KOPT-K1 (cell line): ENCODE measurements around the gene SLC9A4.
"Not testable (repeated sequence)": the region's sequence is repeated elsewhere in the genome, so short reads cannot be mapped to it uniquely, and the experiment has no call there.

Source experiments
- H3K27ac ChIP-seq: fragments of 200-600 bp; sonication (generic); 2 replicates; pipeline ENCODE4 v1.5.1; 2016; ENCODE audit warnings: antibody characterized with exemption, mild to moderate bottlenecking, low read depth, low read length; ENCODE audit not compliant: poor library complexity, severe bottlenecking
- H3K36me3 ChIP-seq: fragments of 200-600 bp; sonication (generic); 2 replicates; pipeline ENCODE4 v1.5.1; 2017; ENCODE audit warnings: antibody characterized with exemption, mild to moderate bottlenecking, low read length, moderate library complexity; ENCODE audit not compliant: insufficient read depth
- H3K9me3 ChIP-seq: fragments of 200-600 bp; sonication (generic); 2 replicates; pipeline ENCODE4 v1.5.1; 2017; ENCODE audit warnings: antibody characterized with exemption, low read length, mild to moderate bottlenecking; ENCODE audit not compliant: insufficient read depth, poor library complexity, severe bottlenecking

SLC9A4 gene

DNA sequence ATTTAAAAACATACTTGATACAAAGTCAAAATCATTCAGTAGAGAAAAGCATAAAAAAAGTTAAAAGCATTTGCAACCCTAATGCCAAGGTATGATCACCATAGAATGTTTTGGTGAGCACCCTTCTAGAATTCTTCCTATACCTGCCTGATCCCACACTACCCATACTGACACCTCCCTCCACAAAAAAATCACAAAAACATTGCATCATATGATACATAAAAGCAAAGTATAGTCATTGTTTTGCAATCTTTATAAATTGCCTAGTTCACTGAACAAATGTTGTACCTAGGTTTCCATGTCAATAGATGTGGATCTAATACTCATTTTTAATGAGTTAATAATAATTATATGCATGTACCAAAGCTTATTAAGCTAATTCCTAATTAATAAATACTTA lies 54.1 kb downstream of the SLC9A4 start:
- Histone ChIP-seq H3K9me3 (no peaks in the 10 kb centered on the region), H3K36me3 (no peaks in the 10 kb centered on the region)

DNA sequence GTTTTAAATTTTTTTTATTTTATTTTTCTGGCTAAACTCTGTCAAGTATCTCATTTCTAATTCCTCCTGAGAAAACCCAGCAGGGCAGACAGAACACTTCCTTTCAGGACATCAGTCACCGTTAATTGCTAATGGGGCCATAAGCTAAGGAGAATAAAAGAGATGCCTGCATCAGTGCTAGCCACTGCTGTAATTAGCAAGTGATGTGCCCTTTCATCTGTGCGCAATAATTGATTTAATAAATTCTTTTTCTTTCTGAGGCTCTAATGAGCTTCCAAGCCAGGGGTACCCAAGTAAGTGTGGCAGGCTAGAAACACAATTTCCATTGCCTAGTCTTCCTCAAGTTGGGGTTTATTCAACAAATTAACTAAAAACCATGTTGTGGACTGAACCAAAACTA lies 65.5 kb downstream of the SLC9A4 start:
- Histone ChIP-seq H3K27ac (no peak overlapping the region), H3K9me3 (no peaks in the 10 kb centered on the region), H3K36me3 (no peaks in the 10 kb centered on the region)

More for the DNA sequence above, 54.1 kb downstream of the SLC9A4 start:
- H3K27ac ChIP-seq: no peak overlapping the region

DNA sequence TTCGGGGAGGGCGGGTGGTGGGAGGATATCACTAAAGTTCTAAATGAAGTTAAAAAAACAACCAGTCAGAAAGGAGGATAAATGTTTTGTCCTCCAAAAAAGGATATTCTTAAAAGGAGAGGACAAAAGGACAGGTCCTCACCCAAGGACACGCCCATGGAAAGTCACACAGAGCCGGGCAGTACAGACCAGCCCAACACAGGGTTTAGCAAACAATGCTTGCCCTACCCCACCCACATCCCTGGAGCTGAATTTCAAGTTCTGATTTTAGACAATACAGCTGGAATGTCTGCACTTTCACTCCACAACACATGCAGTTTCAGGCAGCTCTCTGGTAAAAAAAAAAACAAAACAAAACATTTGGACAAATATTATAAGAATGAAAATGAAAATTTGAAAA lies 67.9 kb downstream of the SLC9A4 start:
- H3K9me3 ChIP-seq: no peaks in the 10 kb centered on the region
- H3K36me3 ChIP-seq: no peaks in the 10 kb centered on the region
- no peak overlapping the region for H3K27ac ChIP-seq

DNA sequence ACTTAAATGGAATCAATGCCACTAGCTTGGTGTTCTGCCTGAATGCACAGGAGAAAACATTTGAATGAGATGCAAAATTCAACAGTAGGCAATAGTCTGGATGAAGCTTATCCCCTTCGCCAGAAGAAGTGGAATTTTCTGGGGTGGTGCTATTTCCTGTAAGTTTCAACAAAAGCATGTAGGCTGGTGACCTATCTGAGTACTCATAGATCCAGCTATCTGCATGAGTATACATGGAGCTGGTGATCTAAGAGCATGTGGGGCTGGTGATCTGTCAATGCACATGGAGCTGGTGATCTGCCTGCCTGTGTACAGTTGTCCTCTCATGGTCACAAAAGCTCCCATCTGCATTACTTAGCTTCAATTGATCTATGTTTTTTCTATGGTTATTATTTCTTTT lies 71.2 kb downstream of the SLC9A4 start:
- no peaks in the 10 kb centered on the region for H3K36me3 ChIP-seq
- peaks cover 13% of the 10 kb centered on the region for H3K9me3 ChIP-seq
- no peak overlapping the region for H3K27ac ChIP-seq

DNA sequence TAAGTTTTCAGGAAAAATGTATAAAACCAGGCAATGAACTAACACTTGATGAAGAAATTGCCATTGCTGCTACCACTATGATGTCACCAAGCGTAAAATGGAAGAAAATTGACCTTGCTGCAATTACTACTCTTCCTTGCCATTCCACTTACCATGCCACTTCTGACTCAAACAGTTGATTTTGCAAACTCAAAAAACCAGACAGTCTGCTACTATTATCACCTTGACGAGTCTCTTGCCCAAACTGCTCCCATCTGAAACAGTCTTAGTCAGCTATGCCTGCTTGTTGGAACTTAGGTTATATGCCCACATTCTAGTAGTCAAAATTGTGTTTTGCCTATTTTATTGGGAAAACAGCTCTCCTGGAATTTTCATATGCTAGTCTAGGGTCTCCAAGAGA lies 74.4 kb downstream of the SLC9A4 start:
- H3K9me3 ChIP-seq: peaks cover 20% of the 10 kb centered on the region
- H3K36me3 ChIP-seq: no peaks in the 10 kb centered on the region
- H3K27ac ChIP-seq: no peak overlapping the region

DNA sequence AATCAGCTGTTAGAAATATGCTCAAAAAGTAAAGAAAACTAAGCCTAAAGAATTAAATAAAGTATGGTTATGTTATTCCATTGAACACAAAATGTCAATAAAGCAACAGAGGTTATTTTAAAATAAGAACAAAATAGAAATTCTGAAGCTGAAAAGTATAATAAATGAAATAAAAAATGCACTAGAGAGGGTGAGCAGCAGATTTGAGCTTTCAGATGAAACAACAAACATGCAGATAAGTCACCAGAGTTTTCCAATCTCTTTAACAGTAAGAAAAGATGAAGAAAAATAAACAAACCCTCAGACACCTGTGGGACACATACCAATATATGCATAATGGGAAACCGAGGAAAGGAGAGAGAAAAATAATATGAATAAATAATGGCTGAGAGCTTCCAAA lies 76.0 kb downstream of the SLC9A4 start:
- peaks cover 20% of the 10 kb centered on the region for H3K9me3 ChIP-seq
- no peak overlapping the region for H3K27ac ChIP-seq
- H3K36me3 ChIP-seq: no peaks in the 10 kb centered on the region

DNA sequence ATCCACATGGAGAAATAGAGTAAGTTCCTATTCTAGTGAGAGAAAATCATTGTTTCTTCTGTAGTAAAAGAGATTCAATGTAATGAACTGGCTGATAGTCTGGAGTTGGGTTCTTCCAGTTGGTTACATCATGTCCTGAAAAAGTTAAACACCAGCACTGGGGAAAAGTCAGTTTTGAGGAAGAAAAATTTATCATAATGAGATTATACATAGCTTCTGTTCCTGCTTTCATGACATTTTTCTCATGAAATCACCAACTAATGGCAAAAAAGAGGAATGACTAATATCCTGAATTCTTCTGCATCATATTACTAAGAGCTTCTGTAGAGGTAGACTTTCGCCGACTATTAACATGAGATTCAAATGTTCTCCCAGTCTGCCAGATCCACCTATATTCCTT lies 77.1 kb downstream of the SLC9A4 start:
- Histone ChIP-seq H3K9me3 (peaks cover 20% of the 10 kb centered on the region), H3K36me3 (no peaks in the 10 kb centered on the region), H3K27ac (no peak overlapping the region)

DNA sequence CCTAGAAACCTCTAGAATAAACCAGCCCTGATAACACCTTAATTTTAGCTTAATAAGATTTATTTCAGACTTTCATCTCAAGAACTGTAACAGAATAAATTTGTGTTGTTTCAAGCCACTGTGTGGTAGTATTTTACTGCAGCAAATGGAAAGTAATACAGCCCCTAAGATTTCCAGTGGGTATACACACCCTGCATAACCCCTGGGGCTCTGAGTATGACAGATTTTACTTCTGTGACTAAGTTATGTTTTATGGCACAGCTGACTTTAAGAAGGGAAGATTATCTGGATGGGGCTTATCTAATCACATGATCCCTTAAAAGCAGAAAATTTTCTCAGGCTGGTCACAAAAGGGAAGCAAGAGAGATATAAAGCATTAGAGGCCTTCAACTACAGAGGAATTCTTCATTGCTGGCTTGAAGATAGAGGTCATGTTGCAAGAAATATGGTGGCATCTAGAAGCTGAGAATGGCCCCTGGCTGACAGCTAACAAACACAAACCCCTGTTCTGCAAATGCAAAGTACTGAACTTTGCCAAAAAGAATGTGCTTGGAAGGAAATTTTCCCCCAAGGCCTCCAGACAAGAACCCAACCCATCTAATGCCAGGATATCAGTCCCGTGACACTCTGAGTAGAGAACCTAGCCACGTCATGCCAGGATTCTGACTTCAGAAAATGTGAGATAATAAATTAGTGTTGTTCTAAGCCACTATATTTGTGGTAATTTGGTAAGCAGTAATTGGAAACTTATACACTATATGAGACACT lies 78.5 kb downstream of the SLC9A4 start:
- Histone ChIP-seq H3K27ac (no peak overlapping the region), H3K36me3 (no peaks in the 10 kb centered on the region), H3K9me3 (peaks cover 20% of the 10 kb centered on the region)

DNA sequence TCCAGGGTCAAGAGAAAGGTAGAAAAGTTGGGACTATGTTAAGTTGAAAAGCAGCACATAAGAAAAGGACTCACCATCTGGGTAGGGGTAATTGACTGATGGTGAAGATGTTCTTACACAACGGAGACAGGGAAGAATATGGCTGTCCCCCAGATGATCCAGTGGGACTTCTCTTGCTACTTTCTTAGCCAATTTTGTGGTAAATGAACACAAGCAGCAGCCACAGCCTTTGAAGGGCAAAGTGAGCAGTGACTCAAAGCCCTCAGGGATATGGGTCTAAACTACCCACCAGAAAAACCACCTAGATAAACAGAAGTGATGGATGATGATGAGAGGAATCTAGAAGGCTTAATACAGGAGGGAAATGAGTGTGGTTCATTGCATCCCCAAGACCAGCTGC lies 80.6 kb downstream of the SLC9A4 start:
- H3K27ac ChIP-seq: no peak overlapping the region
- H3K36me3 ChIP-seq: no peaks in the 10 kb centered on the region
- H3K9me3 ChIP-seq: peaks cover 12% of the 10 kb centered on the region

DNA sequence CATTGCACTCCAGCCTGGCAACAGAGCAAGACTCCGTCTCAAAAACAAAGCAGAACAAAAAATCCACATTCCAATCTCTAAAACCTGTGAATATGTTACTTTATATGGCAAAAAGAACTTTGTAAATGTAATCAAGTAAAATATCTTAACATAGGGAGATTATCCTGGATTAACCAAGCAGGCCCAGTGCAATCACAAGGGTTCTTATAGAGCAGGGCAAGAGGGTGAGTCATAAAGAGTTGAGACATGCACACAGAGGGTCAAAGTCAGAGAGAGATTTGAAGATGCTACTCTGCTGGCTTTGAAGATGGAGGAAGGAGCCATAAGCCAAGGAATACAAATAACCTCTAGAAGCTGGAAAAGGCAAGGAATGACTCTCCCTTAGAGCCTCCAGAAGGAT lies 85.4 kb downstream of the SLC9A4 start:
- Histone ChIP-seq H3K9me3 (no peaks in the 10 kb centered on the region), H3K36me3 (no peaks in the 10 kb centered on the region), H3K27ac (no peak overlapping the region)

DNA sequence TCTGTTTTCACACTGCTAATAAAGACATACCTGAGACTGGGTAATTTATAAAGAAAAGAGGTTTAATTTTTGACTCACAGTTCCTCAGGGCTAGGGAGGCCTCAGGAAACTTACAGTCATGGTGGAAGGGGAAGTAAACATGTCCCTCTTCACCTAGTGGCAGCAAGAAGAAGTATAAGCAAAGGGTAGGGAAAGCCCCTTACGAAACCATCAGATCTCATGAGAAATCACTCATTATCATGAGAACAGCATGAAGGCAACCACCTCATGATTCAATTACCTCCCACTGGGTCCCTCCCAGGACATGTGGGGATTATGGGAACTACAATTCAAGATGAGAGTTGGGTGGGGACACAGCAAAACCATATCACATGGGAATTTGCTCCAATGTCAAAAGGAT lies 89.5 kb downstream of the SLC9A4 start:
- H3K9me3 ChIP-seq, H3K27ac ChIP-seq, H3K36me3 ChIP-seq: not testable (repeated sequence)

DNA sequence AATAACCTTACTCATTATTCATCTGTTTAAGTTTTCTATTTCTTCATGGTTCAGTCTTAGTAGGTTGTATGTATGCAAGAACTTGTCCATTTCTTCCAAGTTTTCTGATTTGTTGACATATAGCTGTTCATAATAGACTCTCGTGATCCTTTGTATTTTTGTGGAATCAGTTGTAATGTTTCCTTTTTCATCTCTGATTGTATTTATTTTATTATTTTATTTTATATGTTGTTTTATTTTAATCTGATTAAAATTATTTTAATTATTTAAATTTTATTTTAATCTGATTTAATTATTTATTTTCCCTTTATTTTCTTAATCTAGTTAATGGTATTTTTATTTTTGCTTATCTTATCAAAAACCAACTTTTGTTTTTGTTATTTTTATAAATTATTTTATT lies 102.9 kb downstream of the SLC9A4 start:
- Histone ChIP-seq H3K9me3 (peaks cover 6% of the 10 kb centered on the region), H3K36me3 (no peaks in the 10 kb centered on the region), H3K27ac (no peak overlapping the region)

DNA sequence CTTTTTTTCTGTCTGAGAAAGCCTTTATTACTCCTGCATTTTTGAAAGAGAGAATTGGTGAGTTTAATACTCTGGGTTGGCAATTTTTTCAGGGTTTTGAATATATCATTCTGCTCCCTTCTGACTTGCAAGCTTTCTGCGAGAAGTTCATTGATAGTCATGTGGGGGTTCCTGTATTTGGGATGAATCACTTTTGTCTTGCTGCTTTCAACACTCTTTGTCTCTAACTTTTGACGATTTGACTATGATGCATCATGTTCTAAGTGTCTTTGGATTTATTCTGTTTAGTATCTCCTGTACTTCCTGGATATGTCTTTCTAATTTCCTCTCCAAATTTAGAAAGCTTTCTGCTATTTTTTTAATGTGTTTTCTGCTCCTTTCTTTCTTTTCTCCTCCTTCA lies 105.3 kb downstream of the SLC9A4 start:
- Histone ChIP-seq H3K36me3 (no peaks in the 10 kb centered on the region), H3K9me3 (peaks cover 6% of the 10 kb centered on the region), H3K27ac (no peak overlapping the region)

DNA sequence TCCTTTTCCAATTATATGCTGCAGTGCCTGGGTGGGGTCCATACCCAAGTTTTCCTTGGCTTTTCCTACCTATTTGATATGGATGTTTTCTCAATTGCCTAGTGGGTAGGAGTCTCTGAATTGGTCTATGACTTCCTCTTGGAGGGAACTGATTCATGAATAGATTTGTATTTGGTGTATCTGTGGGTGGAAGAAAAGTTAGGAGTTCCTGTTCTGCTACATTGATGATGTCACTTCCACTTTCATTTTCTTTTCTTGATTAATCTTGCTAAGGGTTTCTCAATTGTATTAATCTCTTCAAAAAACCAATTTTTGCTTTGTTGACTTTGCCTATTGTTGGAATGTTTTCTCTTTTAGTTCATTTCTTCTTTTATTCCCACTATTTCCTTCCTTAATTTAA lies 108.9 kb downstream of the SLC9A4 start:
- H3K36me3 ChIP-seq: no peaks in the 10 kb centered on the region
- no peaks in the 10 kb centered on the region for H3K9me3 ChIP-seq
- H3K27ac ChIP-seq: no peak overlapping the region

DNA sequence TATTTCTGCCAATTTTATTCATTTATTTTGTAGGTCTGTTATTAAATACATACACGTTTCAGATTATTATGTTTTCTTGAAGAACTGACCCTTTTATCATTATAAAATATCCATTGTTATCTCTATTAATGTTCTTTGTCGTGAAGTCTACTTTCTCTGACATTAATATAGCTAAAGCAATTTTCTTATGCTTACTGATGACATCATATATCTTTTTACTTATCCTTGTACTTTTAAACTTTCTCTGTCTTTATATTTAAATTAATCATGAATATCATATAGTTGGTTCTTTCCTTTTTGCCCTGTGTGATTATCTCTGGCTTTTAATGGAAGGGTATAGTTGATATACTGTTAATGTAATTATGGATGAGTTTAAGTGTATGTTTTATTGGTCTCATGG lies 109.8 kb downstream of the SLC9A4 start:
- H3K27ac ChIP-seq: no peak overlapping the region
- H3K9me3 ChIP-seq: no peaks in the 10 kb centered on the region
- no peaks in the 10 kb centered on the region for H3K36me3 ChIP-seq
